BLaER1 treated with 17β-estradiol and CSF1 and Interleukin-3, amounts not matched to agents 10 nM and 100 nM (cell line): ENCODE results near the gene ALPK3.

Source experiments
- H3K27ac ChIP-seq, 11 experiments: shearing (Covaris generic); formaldehyde crosslinking; 2 replicates each; pipeline ENCODE4 v1.8.1; 2022
- H3K27me3 ChIP-seq, 11 experiments: shearing (Covaris generic); formaldehyde crosslinking; 2 replicates each; pipeline ENCODE4 v1.8.1; 2022
- H3K36me3 ChIP-seq, 11 experiments: shearing (Covaris generic); formaldehyde crosslinking; 2 replicates each; pipeline ENCODE4 v1.8.1; 2022
- H3K4me1 ChIP-seq, 10 experiments: shearing (Covaris generic); formaldehyde crosslinking; 2 replicates each; pipeline ENCODE4 v1.8.1; 2022
- H3K4me2 ChIP-seq, 11 experiments: shearing (Covaris generic); formaldehyde crosslinking; 2 replicates each; pipeline ENCODE4 v1.8.1; 2022
- H3K4me3 ChIP-seq, 10 experiments: shearing (Covaris generic); formaldehyde crosslinking; 2 replicates each; pipeline ENCODE4 v1.8.1; 2022
- H3K9ac ChIP-seq, 11 experiments: shearing (Covaris generic); formaldehyde crosslinking; 2 replicates each; pipeline ENCODE4 v1.8.1; 2022
- H3K9me3 ChIP-seq, 11 experiments: shearing (Covaris generic); formaldehyde crosslinking; replicated peaks in 1 of 11; 2 replicates each; pipeline ENCODE4 v1.8.1; 2022
- H4K20me1 ChIP-seq, 11 experiments: shearing (Covaris generic); formaldehyde crosslinking; 2 replicates each; pipeline ENCODE4 v1.8.1; 2022
- Cebpa-rat ChIP-seq, 11 experiments: shearing (Covaris generic); IDR thresholded peaks; 2 replicates each; pipeline ENCODE4 v1.8.1; 2022

ALPK3 gene

DNA sequence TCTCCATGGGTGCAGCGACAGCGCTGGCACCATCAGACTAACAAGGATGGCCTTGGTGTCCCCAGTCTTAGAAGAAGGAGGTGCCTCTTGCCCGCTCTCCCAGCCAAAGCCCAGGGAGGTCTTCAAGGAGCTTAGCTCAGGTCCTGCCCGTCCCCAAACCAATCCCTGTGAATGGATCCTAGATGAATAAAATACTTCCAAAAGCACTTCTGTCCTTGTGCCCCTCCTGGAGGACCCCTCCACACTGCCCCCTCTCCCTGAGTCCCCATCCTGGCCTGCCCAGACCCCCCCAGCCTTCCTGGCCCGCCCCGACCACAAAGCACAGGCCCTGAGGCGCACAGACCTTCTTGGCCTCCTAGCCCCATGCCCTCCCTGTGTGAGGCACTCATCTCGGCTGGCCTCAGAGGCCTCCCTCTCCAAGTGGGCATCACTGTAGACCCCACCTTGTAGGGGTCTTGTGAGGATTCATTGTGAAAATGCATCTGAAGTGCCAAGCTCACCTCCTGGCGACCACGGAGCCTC lies 75.7 kb downstream of the ALPK3 start:
- Histone ChIP-seq H3K4me1 (peaks cover 0 to 6% (median 0%) of the 10 kb centered on the region in 10 experiments; a peak in 4 of 20 replicates), H4K20me1 (no peaks in the 10 kb centered on the region), H3K36me3 (no peaks in the 10 kb centered on the region), H3K4me2 (no peak overlapping the region), H3K27me3 (no peaks in the 10 kb centered on the region), H3K9me3 (peaks cover 0 to 3% (median 0%) of the 10 kb centered on the region in 11 experiments; a peak in 1 of 22 replicates), H3K9ac (no peak overlapping the region), H3K4me3 (no peak overlapping the region), H3K27ac (no peak overlapping the region)
- no peak for TF ChIP-seq Cebpa-rat (IDR thresholded peaks at IDR 0.05)

DNA sequence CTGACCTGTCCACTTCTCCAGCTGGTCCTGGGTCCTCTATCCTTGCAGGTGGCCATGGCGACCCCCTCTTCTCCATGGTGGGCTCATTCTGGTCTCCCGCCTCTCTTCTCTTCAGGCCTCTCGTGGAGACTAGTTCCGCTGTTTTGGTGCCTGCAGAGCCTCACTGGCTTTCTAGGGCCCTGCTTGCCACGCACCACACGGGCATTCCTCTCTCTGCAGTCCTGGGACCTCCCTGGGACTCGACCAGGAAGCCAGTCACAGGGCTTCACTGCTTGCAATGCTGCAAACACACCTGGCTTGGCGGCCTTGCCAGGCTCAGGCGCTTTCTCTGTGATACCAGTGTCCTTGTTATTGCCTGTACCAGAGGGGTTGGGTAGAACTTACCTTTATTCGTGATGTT lies 76.5 kb downstream of the ALPK3 start:
- no peak overlapping the region for H3K27ac ChIP-seq
- H3K27me3 ChIP-seq, result no peaks in the 10 kb centered on the region
- H3K36me3 ChIP-seq, result no peaks in the 10 kb centered on the region
- no peak overlapping the region for H3K4me2 ChIP-seq
- H4K20me1 ChIP-seq, result no peaks in the 10 kb centered on the region
- no peak overlapping the region for H3K4me3 ChIP-seq
- peaks cover 0 to 3% (median 0%) of the 10 kb centered on the region in 11 experiments; a peak in 2 of 22 replicates for H3K9me3 ChIP-seq
- no peak overlapping the region for H3K9ac ChIP-seq
- H3K4me1 ChIP-seq, result peaks cover 0 to 12% (median 3%) of the 10 kb centered on the region in 10 experiments; a peak in 11 of 20 replicates
- TF ChIP-seq Cebpa-rat (IDR thresholded peaks at IDR 0.05), result no peak

DNA sequence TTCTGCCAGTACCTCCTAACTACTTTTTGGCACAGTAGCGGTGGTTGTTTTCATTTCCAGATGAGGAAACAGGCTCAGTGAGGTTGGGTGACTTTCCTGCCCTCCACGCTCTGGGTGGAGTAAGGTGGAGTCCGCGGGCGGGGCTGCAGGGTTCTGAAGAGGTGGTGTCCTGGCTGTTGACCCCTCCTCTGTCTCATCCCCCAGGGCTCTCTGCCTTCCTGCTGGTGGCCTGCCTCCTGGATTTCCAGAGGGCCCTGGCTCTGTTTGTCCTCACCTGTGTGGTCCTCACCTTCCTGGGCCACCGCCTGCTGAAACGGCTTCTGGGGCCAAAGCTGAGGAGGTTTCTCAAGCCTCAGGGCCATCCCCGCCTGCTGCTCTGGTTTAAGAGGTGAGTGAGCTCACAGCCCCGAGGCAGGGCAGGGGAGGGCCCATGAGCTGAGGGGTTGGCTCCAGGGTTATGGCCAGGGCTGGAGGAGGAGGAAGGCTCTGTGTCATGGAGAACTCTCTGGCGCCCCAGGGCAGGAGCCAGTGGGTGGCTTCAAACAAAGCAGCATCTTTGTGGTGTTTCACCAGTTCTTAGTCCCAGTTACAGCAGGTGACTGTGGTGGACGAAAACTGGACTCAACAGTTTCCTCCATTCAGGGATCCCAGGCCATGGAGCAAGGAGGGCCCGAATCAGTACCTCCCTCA lies 77.7 kb downstream of the ALPK3 start:
- Histone ChIP-seq H3K27ac (no peak overlapping the region), H4K20me1 (no peaks in the 10 kb centered on the region), H3K4me3 (no peak overlapping the region), H3K36me3 (no peaks in the 10 kb centered on the region), H3K9ac (no peak overlapping the region), H3K4me2 (no peak overlapping the region), H3K9me3 (peaks cover 0 to 14% (median 8%) of the 10 kb centered on the region in 11 experiments; a peak in 12 of 22 replicates), H3K4me1 (peaks cover 0 to 13% (median 4%) of the 10 kb centered on the region in 10 experiments; a peak in 11 of 20 replicates), H3K27me3 (no peaks in the 10 kb centered on the region)
- TF ChIP-seq Cebpa-rat (IDR thresholded peaks at IDR 0.05), result no peak

DNA sequence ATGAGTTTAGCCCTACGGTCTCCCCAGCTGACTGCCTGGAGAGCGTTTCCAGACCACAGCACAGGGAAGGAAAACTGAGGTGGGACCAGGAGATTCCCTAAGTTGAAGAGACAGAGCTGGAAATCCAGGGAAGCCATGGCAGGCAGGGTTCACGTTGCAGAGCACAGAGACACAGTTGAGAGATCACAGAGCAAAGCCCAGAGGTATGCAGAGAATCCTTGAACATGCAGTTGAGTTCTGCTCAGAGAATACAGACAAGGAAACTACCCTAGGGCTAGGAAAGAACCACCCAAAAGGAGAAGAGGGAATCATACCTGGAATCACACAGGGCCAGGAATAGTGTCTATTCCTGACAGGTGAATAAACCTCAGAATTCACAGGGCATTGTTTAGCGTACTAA lies 81.6 kb downstream of the ALPK3 start:
- no peaks in the 10 kb centered on the region for H4K20me1 ChIP-seq
- TF ChIP-seq Cebpa-rat (IDR thresholded peaks at IDR 0.05), result no peak
- H3K4me2 ChIP-seq, result peak overlapping the region in 3 of 11 experiments; percentile 3 to 22 (median 14); a peak in 2 of 22 replicates
- H3K9me3 ChIP-seq, result peaks cover 10 to 34% (median 22%) of the 10 kb centered on the region in 11 experiments; a peak in 18 of 22 replicates
- H3K4me3 ChIP-seq, result no peak overlapping the region
- no peak overlapping the region for H3K9ac ChIP-seq
- H3K4me1 ChIP-seq, result peaks cover 0 to 11% (median 1%) of the 10 kb centered on the region in 10 experiments; a peak in 9 of 20 replicates
- no peak overlapping the region for H3K27ac ChIP-seq
- no peaks in the 10 kb centered on the region for H3K36me3 ChIP-seq
- no peaks in the 10 kb centered on the region for H3K27me3 ChIP-seq

DNA sequence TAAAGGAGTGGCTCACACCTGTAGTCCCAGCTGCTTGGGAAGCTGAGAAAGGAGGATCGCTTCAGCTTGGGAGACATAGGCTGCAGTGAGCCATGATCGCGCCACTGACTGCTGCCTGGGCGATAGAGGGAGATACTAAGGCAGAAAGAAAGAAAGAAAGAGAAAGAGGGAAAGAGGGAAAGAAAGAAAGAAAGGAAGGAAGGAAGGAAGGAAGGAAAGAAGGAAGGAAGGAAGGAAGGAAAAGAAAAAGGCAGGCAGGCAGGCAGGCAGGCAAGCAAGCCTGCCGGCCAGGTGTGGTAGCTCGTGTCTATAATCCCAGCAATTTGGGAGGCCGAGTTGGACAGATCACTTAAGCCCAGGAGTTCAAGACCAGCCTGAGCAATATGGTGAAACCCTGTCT lies 82.6 kb downstream of the ALPK3 start:
- Histone ChIP-seq H3K4me3 (no peak overlapping the region), H3K27me3 (no peaks in the 10 kb centered on the region), H3K4me2 (no peak overlapping the region), H3K4me1 (peaks cover 0 to 11% (median 1%) of the 10 kb centered on the region in 10 experiments; a peak in 9 of 20 replicates), H3K36me3 (no peaks in the 10 kb centered on the region), H4K20me1 (no peaks in the 10 kb centered on the region), H3K9ac (no peak overlapping the region), H3K9me3 (peaks cover 10 to 34% (median 22%) of the 10 kb centered on the region in 11 experiments; a peak in 18 of 22 replicates), H3K27ac (no peak overlapping the region)
- TF ChIP-seq Cebpa-rat (IDR thresholded peaks at IDR 0.05), result no peak

DNA sequence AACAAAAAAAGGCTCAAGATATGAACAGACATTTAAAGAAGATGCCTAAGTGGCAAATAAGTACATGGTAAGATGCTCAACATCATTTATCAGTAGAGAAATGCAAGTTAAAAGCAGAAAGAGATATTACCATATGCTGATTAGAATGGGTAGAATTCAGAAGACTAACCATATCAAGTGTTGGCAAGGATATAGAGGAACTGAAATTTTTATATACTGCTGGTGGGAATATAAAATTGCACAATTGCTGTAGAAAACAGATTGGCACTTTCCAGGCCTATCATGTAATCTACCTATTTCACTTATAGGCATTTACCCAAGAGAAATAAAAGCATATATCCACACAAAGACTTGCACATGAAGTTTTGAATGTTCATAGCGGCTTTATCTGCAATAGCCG lies 84.4 kb downstream of the ALPK3 start:
- Histone ChIP-seq H3K27me3 (no peaks in the 10 kb centered on the region), H3K4me2 (no peak overlapping the region), H3K9ac (no peak overlapping the region), H4K20me1 (no peaks in the 10 kb centered on the region), H3K27ac (no peak overlapping the region), H3K9me3 (peaks cover 10 to 34% (median 22%) of the 10 kb centered on the region in 11 experiments; a peak in 18 of 22 replicates), H3K36me3 (no peaks in the 10 kb centered on the region), H3K4me1 (peaks cover 0 to 17% (median 7%) of the 10 kb centered on the region in 10 experiments; a peak in 12 of 20 replicates), H3K4me3 (no peak overlapping the region)
- no peak for TF ChIP-seq Cebpa-rat (IDR thresholded peaks at IDR 0.05)

DNA sequence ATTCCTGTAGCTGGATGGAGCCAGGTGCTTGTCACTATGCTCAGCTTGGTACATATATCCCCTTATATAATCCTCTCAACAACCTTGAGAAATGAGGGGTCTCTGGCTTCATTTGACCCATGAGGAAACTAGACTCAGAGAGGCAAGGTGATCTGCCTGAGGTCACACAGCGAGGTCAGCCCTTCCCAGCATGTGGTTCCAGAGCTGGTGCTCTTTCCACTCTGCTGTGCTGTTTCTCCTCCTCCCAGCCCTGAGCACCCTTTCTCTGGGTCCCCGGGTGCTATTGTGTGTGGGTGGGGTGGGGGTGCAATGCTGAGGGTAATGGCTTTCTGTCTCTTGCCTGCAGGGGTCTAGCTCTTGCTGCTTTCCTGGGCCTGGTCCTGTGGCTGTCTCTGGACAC lies 86.6 kb downstream of the ALPK3 start:
- Histone ChIP-seq H3K9me3 (peaks cover 10 to 31% (median 19%) of the 10 kb centered on the region in 11 experiments; a peak in 18 of 22 replicates), H3K4me2 (no peak overlapping the region), H4K20me1 (no peaks in the 10 kb centered on the region), H3K4me3 (no peak overlapping the region), H3K9ac (no peak overlapping the region), H3K27ac (no peak overlapping the region), H3K4me1 (peaks cover 0 to 24% (median 13%) of the 10 kb centered on the region in 10 experiments; a peak in 13 of 20 replicates), H3K36me3 (no peaks in the 10 kb centered on the region), H3K27me3 (no peaks in the 10 kb centered on the region)
- TF ChIP-seq Cebpa-rat (IDR thresholded peaks at IDR 0.05), result no peak

DNA sequence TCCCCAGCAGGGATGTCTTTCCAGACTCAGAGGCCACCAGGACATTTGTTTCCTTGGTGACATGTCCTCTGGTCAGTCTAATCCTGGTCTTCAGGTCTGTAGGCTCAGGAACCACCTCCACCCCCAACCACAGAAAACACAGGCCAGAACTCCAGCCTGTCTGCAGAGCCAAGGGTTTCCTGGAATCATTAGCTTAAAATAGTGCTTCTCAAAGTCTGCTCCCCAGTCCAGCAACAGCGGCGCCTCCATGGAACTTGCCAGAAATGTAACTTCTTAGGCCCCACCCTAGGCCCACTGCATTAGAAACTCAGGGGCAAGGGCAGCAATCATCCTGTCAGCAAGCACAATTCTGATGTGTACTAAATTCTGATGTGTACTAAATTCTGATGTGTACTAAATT lies 87.3 kb downstream of the ALPK3 start:
- no peak overlapping the region for H3K4me2 ChIP-seq
- H3K9me3 ChIP-seq, result peaks cover 9 to 24% (median 15%) of the 10 kb centered on the region in 11 experiments; a peak in 18 of 22 replicates
- H3K27me3 ChIP-seq, result no peaks in the 10 kb centered on the region
- H3K9ac ChIP-seq, result no peak overlapping the region
- H3K4me1 ChIP-seq, result peaks cover 0 to 22% (median 13%) of the 10 kb centered on the region in 10 experiments; a peak in 12 of 20 replicates
- no peak for TF ChIP-seq Cebpa-rat (IDR thresholded peaks at IDR 0.05)
- no peaks in the 10 kb centered on the region for H3K36me3 ChIP-seq
- no peak overlapping the region for H3K4me3 ChIP-seq
- no peaks in the 10 kb centered on the region for H4K20me1 ChIP-seq
- no peak overlapping the region for H3K27ac ChIP-seq

DNA sequence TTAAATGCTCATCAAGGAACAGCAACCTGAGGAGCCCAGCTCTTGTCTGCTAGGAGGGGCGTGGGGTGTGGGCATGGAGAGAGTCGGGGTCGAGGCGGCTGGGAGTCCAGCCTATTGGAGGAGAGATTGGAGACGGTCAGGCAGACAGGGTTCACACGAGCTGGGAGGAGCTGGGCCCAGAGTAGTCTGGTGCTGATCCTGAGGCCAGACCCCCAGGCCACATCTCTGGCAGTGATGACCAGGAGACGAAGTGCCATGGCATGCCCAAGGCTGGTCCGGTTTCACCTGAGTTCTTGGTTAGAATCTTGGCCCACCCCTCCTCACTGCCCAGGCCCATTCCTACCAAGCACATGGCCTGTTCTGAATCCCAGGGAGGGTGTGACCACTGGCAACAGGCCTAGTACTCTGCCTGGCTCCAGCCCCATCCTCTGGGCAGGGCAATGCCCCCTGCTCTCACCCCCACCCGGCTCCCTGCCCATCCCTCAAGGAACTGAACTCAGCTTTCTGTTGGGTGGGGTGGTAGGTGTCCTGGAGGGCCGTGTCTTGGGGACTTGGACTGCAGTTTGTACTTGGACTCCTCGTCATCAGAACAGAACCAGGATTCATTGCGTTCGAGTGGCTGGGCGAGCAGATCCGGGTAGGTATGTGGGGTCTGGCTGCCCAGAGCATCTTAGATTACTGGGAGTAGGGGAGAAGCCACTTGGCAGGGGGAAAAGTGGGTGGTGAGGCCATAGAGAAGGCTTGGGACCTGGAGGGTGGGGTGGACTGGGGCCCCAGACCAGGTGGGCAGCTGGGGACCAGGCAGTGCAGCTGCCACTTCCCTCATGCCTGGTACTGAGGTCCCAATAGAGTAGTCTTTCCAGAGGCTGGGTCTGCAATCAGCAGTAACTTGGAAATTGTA lies 88.1 kb downstream of the ALPK3 start:
- no peaks in the 10 kb centered on the region for H4K20me1 ChIP-seq
- H3K9me3 ChIP-seq, result peaks cover 7 to 19% (median 13%) of the 10 kb centered on the region in 11 experiments; a peak in 18 of 22 replicates
- peaks cover 0 to 22% (median 13%) of the 10 kb centered on the region in 10 experiments; a peak in 12 of 20 replicates for H3K4me1 ChIP-seq
- TF ChIP-seq Cebpa-rat (IDR thresholded peaks at IDR 0.05), result no peak
- no peak overlapping the region for H3K9ac ChIP-seq
- no peak overlapping the region for H3K27ac ChIP-seq
- H3K4me3 ChIP-seq, result no peak overlapping the region
- no peaks in the 10 kb centered on the region for H3K36me3 ChIP-seq
- no peak overlapping the region for H3K4me2 ChIP-seq
- no peaks in the 10 kb centered on the region for H3K27me3 ChIP-seq
